HEK293T (cell line): ENCODE data around the gene DENND2A.
"Not testable (repeated sequence)": the region's sequence is repeated elsewhere in the genome, so short reads cannot be mapped to it uniquely, and the experiment has no call there.

ENCODE experiments used
- CTCF ChIA-PET: fragments of 350-600 bp; formaldehyde crosslinking; extraction: SDS; loops from one replicate; lab custom pipeline; 2021; ENCODE audit warnings: antibody characterized with exemption, inconsistent platforms; lab: Yijun Ruan, JAX
- POLR2A ChIA-PET: fragments of 350-600 bp; formaldehyde crosslinking; extraction: SDS; loops from one replicate; lab custom pipeline; 2020; ENCODE audit warnings: antibody characterized with exemption, inconsistent platforms; lab: Yijun Ruan, JAX
- DNase-seq: peaks from one replicate; pipeline ENCODE4 v3.0.0; 2012; ENCODE audit warnings: mixed read lengths; ENCODE audit errors: extremely low spot score
- ARNT ChIP-seq: fragments of 450-650 bp; IDR thresholded peaks from 2 replicates; pipeline ENCODE4 v1.6.1; 2017; ENCODE audit warnings: mild to moderate bottlenecking
- BHLHE40 ChIP-seq: fragments of 450-650 bp; IDR thresholded peaks from 2 replicates; pipeline ENCODE4 v1.6.1; 2016; ENCODE audit warnings: mild to moderate bottlenecking, moderate library complexity, borderline replicate concordance
- CTBP1 ChIP-seq: fragments of 450-650 bp; IDR thresholded peaks from 2 replicates; pipeline ENCODE4 v1.6.1; 2016; ENCODE audit warnings: borderline replicate concordance
- ELF4 ChIP-seq: fragments of 450-650 bp; IDR thresholded peaks from 2 replicates; pipeline ENCODE4 v1.6.1; 2017; ENCODE audit warnings: antibody characterized with exemption
- FOXA1 ChIP-seq: fragments of 450-650 bp; IDR thresholded peaks from 2 replicates; pipeline ENCODE4 v1.6.1; 2016; ENCODE audit warnings: mild to moderate bottlenecking
- FOXK2 ChIP-seq: fragments of 450-650 bp; IDR thresholded peaks from 2 replicates; pipeline ENCODE4 v1.6.1; 2016; ENCODE audit warnings: mild to moderate bottlenecking
- FOXM1 ChIP-seq: fragments of 450-650 bp; IDR thresholded peaks from 2 replicates; pipeline ENCODE4 v1.6.1; 2017; ENCODE audit warnings: mild to moderate bottlenecking, borderline replicate concordance
- HDGF ChIP-seq: fragments of 450-650 bp; IDR thresholded peaks from 2 replicates; pipeline ENCODE4 v1.6.1; 2017; ENCODE audit warnings: antibody characterized with exemption, borderline replicate concordance
- L3MBTL2 ChIP-seq: fragments of 450-650 bp; conservative IDR thresholded peaks from 2 replicates; pipeline ENCODE4 v1.6.1; 2016; ENCODE audit warnings: mild to moderate bottlenecking
- LEF1 ChIP-seq: fragments of 450-650 bp; IDR thresholded peaks from 2 replicates; pipeline ENCODE4 v1.6.1; 2017; ENCODE audit warnings: mild to moderate bottlenecking, borderline replicate concordance
- NFRKB ChIP-seq: fragments of 450-650 bp; IDR thresholded peaks from 2 replicates; pipeline ENCODE4 v1.6.1; 2016; ENCODE audit warnings: mild to moderate bottlenecking, moderate library complexity
- PKNOX1 ChIP-seq: fragments of 450-650 bp; IDR thresholded peaks from 2 replicates; pipeline ENCODE4 v1.6.1; 2016
- SP1 ChIP-seq: fragments of 450-650 bp; IDR thresholded peaks from 2 replicates; pipeline ENCODE4 v1.6.1; 2017
- SUZ12 ChIP-seq: fragments of 450-650 bp; IDR thresholded peaks from 2 replicates; pipeline ENCODE4 v1.6.1; 2016; ENCODE audit warnings: mild to moderate bottlenecking
- TARDBP ChIP-seq: fragments of 450-650 bp; IDR thresholded peaks from 2 replicates; pipeline ENCODE4 v1.6.1; 2016
- ZNF384 ChIP-seq: fragments of 450-650 bp; IDR thresholded peaks from 2 replicates; pipeline ENCODE4 v1.6.1; 2016

Gene DENND2A

GRCh38 chr7:140671966-140672365 is 31.4 kb upstream of the DENND2A start:
- POLR2A ChIA-PET = no interaction called here
- CTCF ChIA-PET = interaction anchor here (0.7 kb wide), 1 partner anchor 12 kb away, joined by 3 read pairs; no protein-coding TSS in a partner anchor
- DNase-seq = no peak
- TF ChIP-seq NFRKB = no peak
- TF ChIP-seq PKNOX1 = no peak
- no peak for TF ChIP-seq L3MBTL2
- TF ChIP-seq CTBP1 = no peak
- no peak for TF ChIP-seq FOXA1
- no peak for TF ChIP-seq ZNF384
- no peak for TF ChIP-seq TARDBP
- no peak for TF ChIP-seq ELF4
- TF ChIP-seq FOXM1 = no peak
- no peak for TF ChIP-seq ARNT
- TF ChIP-seq BHLHE40 = no peak
- TF ChIP-seq LEF1 = no peak
- TF ChIP-seq HDGF = no peak
- no peak for TF ChIP-seq SP1
- TF ChIP-seq SUZ12 = no peak

GRCh38 chr7:140670343-140670935 is 29.8 kb upstream of the DENND2A start:
- no peak for TF ChIP-seq ARNT
- no peak for TF ChIP-seq BHLHE40
- TF ChIP-seq FOXA1 = no peak
- no peak for TF ChIP-seq SP1
- ChIA-PET CTCF (no interaction called here), POLR2A (no interaction called here)
- DNase-seq = no peak

- POLR2A ChIA-PET = interaction anchor here (1.3 kb wide), 1 partner anchor 10 kb away, joined by 4 read pairs; no protein-coding TSS in a partner anchor
- CTCF ChIA-PET = not testable (repeated sequence)
Measured at GRCh38 chr7:140669862-140670261, 29.2 kb upstream of the DENND2A start.

GRCh38 chr7:140669352-140669751 is 28.7 kb upstream of the DENND2A start:
- TF ChIP-seq FOXK2 (no peak), LEF1 (no peak), NFRKB (no peak), BHLHE40 (no peak), SUZ12 (no peak), HDGF (no peak), ZNF384 (no peak), TARDBP (no peak), CTBP1 (no peak), PKNOX1 (no peak), FOXA1 (no peak), SP1 (no peak), L3MBTL2 (no peak), ARNT (no peak)
- no peak for DNase-seq
- ChIA-PET CTCF (interaction anchor here (0.6 kb wide), 1 partner anchor 22 kb away, joined by 5 read pairs; no protein-coding TSS in a partner anchor), POLR2A (interaction anchor here (1.3 kb wide), 1 partner anchor 10 kb away, joined by 4 read pairs; no protein-coding TSS in a partner anchor)

More at GRCh38 chr7:140669862-140670261, 29.2 kb upstream of the DENND2A start:
- not testable (repeated sequence) for DNase-seq

- no peak for DNase-seq
- ChIA-PET POLR2A (interaction anchor here (1.3 kb wide), 1 partner anchor 9 kb away, joined by 4 read pairs; no protein-coding TSS in a partner anchor), CTCF (interaction anchor here (0.6 to 0.9 kb wide), 3 partner anchors 15 to 346 kb away, joined by 3 to 6 read pairs (median 5); partner anchors contain the start of gene MRPS33)
- no peak for TF ChIP-seq ARNT
- no peak for TF ChIP-seq TARDBP
- TF ChIP-seq L3MBTL2 = no peak
- no peak for TF ChIP-seq NFRKB
- no peak for TF ChIP-seq SUZ12
- TF ChIP-seq SP1 = no peak
- no peak for TF ChIP-seq FOXA1
- no peak for TF ChIP-seq CTBP1
- no peak for TF ChIP-seq LEF1
- no peak for TF ChIP-seq HDGF
- no peak for TF ChIP-seq PKNOX1
- TF ChIP-seq BHLHE40 = no peak
- TF ChIP-seq FOXM1 = no peak
- TF ChIP-seq FOXK2 = no peak
Measured at GRCh38 chr7:140668641-140669040, 28.0 kb upstream of the DENND2A start.

GRCh38 chr7:140667476-140667875 is 26.9 kb upstream of the DENND2A start:
- ChIA-PET POLR2A (no interaction called here), CTCF (no interaction called here)
- DNase-seq = no peak
- TF ChIP-seq ZNF384 (no peak), NFRKB (no peak), LEF1 (no peak), SUZ12 (no peak), PKNOX1 (no peak), TARDBP (no peak), ARNT (no peak), FOXK2 (no peak), BHLHE40 (no peak), SP1 (no peak), FOXA1 (no peak)

- DNase-seq, CTCF ChIA-PET, POLR2A ChIA-PET: not testable (repeated sequence)
Measured at GRCh38 chr7:140662938-140663337, 22.3 kb upstream of the DENND2A start.
